Measurements from ENCODE around the gene HLA-DMB. TPM values are rescaled to one million over a fixed set of nuclear protein-coding genes. Genes with fewer than 3 reads are reported as not detected.

Gene HLA-DMB
- total and polyA plus RNA-seq, 2 donors (not counting 3 experiments of a cell fraction or from before 2014, with no cell fraction given): 0.75 TPM; not detected in 1

- TF ChIP-seq POLR2AphosphoS5 (IDR thresholded peaks at IDR 0.05; ENCODE audit: insufficient read depth, low read depth, low read length) (no peak), MAX (IDR thresholded peaks at IDR 0.05; ENCODE audit: insufficient read depth, insufficient read length) (no peak)
- Histone ChIP-seq H4K20me1 (replicated peaks; ENCODE audit: control insufficient read depth, extremely low read depth, insufficient read depth, low read length) (no peaks in the 10 kb centered on the region), H3K4me2 (ENCODE audit: insufficient read depth, low read length) (no peak overlapping the region), H3K27ac (ENCODE audit: insufficient read depth, low read depth, low read length) (no peak overlapping the region), H3K4me3 (replicated peaks in 1 of 3; ENCODE audit: insufficient read depth in 1 of 3, low read depth in 1 of 3, low read length in 3 of 3) (no peak overlapping the region), H3K4me1 (ENCODE audit: control insufficient read depth, extremely low read depth, insufficient read depth, low read length) (no peaks in the 10 kb centered on the region), H3K9me3 (replicated peaks; ENCODE audit: control insufficient read depth, insufficient read depth, low read length) (no peaks in the 10 kb centered on the region), H3K27me3 (ENCODE audit: control insufficient read depth in 2 of 2, insufficient read depth in 2 of 2, low read length in 2 of 2) (peaks cover 0 to 2% of the 10 kb centered on the region in 2 experiments), H3K79me2 (ENCODE audit: control insufficient read depth, insufficient read depth, low read length) (no peaks in the 10 kb centered on the region), H2AFZ (ENCODE audit: low read depth, low read length) (no peak overlapping the region), H3K9ac (replicated peaks; ENCODE audit: extremely low read depth, insufficient read depth, low read length) (no peak overlapping the region), H3K36me3 (ENCODE audit: control insufficient read depth in 2 of 2, extremely low read depth in 1 of 2, insufficient read depth in 2 of 2, low read length in 2 of 2) (no peaks in the 10 kb centered on the region), H3K9me1 (replicated peaks; ENCODE audit: control insufficient read depth, extremely low read depth, insufficient read depth, low read length) (no peaks in the 10 kb centered on the region)
- dilution Hi-C loops (cut with MboI; ENCODE audit: extremely low pct_ligation_motif_present, low sequenced_read_pairs) (no loop called here), intact Hi-C loops (cut with micrococcal nuclease) (no loop called here)
- FAIRE-seq (no peak), DNase-seq (ENCODE audit: low read depth, low spot score) (no peak)
- BruUV-seq (replicated peaks): no TSS peak
- CTCF ChIA-PET: no interaction called here
- POLR2A ChIA-PET: interaction anchor here (0.5 kb wide), 1 partner anchor 62 kb away, joined by 4 read pairs; the partner anchor contains the start of gene BRD2
Observed at GRCh38 chr6:32906539-32906938, 34.3 kb downstream of the HLA-DMB start.

- Histone ChIP-seq H4K20me1 (replicated peaks; ENCODE audit: control insufficient read depth, extremely low read depth, insufficient read depth, low read length) (no peaks in the 10 kb centered on the region), H3K4me2 (ENCODE audit: insufficient read depth, low read length) (no peak overlapping the region), H3K4me1 (ENCODE audit: control insufficient read depth, extremely low read depth, insufficient read depth, low read length) (no peaks in the 10 kb centered on the region), H3K27me3 (ENCODE audit: control insufficient read depth in 2 of 2, insufficient read depth in 2 of 2, low read length in 2 of 2) (no peaks in the 10 kb centered on the region), H3K36me3 (ENCODE audit: control insufficient read depth in 2 of 2, extremely low read depth in 1 of 2, insufficient read depth in 2 of 2, low read length in 2 of 2) (no peaks in the 10 kb centered on the region), H3K79me2 (ENCODE audit: control insufficient read depth, insufficient read depth, low read length) (no peaks in the 10 kb centered on the region), H3K4me3 (replicated peaks in 1 of 3; ENCODE audit: insufficient read depth in 1 of 3, low read depth in 1 of 3, low read length in 3 of 3) (no peak overlapping the region), H2AFZ (ENCODE audit: low read depth, low read length) (no peak overlapping the region), H3K27ac (ENCODE audit: insufficient read depth, low read depth, low read length) (no peak overlapping the region), H3K9ac (replicated peaks; ENCODE audit: extremely low read depth, insufficient read depth, low read length) (no peak overlapping the region), H3K9me1 (replicated peaks; ENCODE audit: control insufficient read depth, extremely low read depth, insufficient read depth, low read length) (no peaks in the 10 kb centered on the region), H3K9me3 (replicated peaks; ENCODE audit: control insufficient read depth, insufficient read depth, low read length) (no peaks in the 10 kb centered on the region)
- dilution Hi-C loops (cut with MboI; ENCODE audit: extremely low pct_ligation_motif_present, low sequenced_read_pairs): no loop called here
- no peak for DNase-seq (ENCODE audit: low read depth, low spot score)
- FAIRE-seq: no peak
- intact Hi-C loops (cut with micrococcal nuclease): no loop called here
- BruUV-seq (replicated peaks): no TSS peak
- CTCF ChIA-PET: interaction anchor here (0.6 to 2.9 kb wide), 11 partner anchors 13 to 357 kb away, joined by 3 to 19 read pairs (median 3); partner anchors contain the start of gene HLA-DMA
- POLR2A ChIA-PET: no interaction called here
- TF ChIP-seq MYC (IDR thresholded peaks at IDR 0.05; ENCODE audit: low read depth, low read length) (no peak), EZH2 (IDR thresholded peaks at IDR 0.05; ENCODE audit: borderline replicate concordance, low read depth, low read length, severe bottlenecking) (no peak)
Observed at GRCh38 chr6:32905078-32905477, 35.8 kb downstream of the HLA-DMB start.
